Liver (tissue), 9 donors: ENCODE data around the gene DPF3. TPM values are rescaled to one million over a fixed set of nuclear protein-coding genes. Genes with fewer than 3 reads are reported as not detected.

Experiments
- DNase-seq: peaks from one replicate; pipeline ENCODE4 v3.0.0-alpha.2; 2017; ENCODE audit warnings: low spot score
- H3K27ac ChIP-seq, 2 donors: one replicate each; pipeline ENCODE4 v1.7.0; 2013; ENCODE audit warnings: inconsistent platforms in 2 of 2, low read length in 2 of 2, control low read depth in 1 of 2, low read depth in 1 of 2, mild to moderate bottlenecking in 1 of 2
- H3K27me3 ChIP-seq, 4 donors: one replicate each; pipeline versions ENCODE4 v1.6.1 to v1.7.0; 2013; ENCODE audit warnings: low read length in 3 of 4, inconsistent platforms in 1 of 4, mild to moderate bottlenecking in 1 of 4, moderate library complexity in 1 of 4; ENCODE audit not compliant: control insufficient read depth in 4 of 4, insufficient read depth in 4 of 4
- H3K36me3 ChIP-seq, 4 donors: one replicate each; pipeline versions ENCODE4 v1.6.1 to v1.7.0; 2013; ENCODE audit warnings: low read length in 3 of 4, mild to moderate bottlenecking in 3 of 4, low read depth in 1 of 4, moderate library complexity in 1 of 4; ENCODE audit not compliant: control insufficient read depth in 4 of 4, insufficient read depth in 3 of 4
- H3K4me1 ChIP-seq, 4 donors: one replicate each; pipeline versions ENCODE4 v1.6.1 to v1.7.0; 2013; ENCODE audit warnings: low read length in 3 of 4, mild to moderate bottlenecking in 3 of 4, moderate library complexity in 1 of 4; ENCODE audit not compliant: control insufficient read depth in 4 of 4, insufficient read depth in 4 of 4
- H3K4me3 ChIP-seq, 3 donors: one replicate each; pipeline versions ENCODE4 v1.6.1 to v1.7.0; 2013; ENCODE audit warnings: low read length in 3 of 3, control low read depth in 1 of 3, low read depth in 1 of 3, mild to moderate bottlenecking in 1 of 3
- H3K9ac ChIP-seq, 2 donors: one replicate each; pipeline ENCODE4 v1.7.0; 2013; ENCODE audit warnings: low read length in 2 of 2, mild to moderate bottlenecking in 2 of 2, moderate library complexity in 2 of 2, control low read depth in 1 of 2, low read depth in 1 of 2
- H3K9me3 ChIP-seq, 4 donors: one replicate each; pipeline versions ENCODE4 v1.6.1 to v1.7.0; 2013; ENCODE audit warnings: low read length in 3 of 4; ENCODE audit not compliant: control insufficient read depth in 4 of 4
- ATF3 ChIP-seq: IDR thresholded peaks from 2 replicates; pipeline ENCODE4 v1.6.1; 2016; ENCODE audit warnings: antibody characterized with exemption
- CTCF ChIP-seq: fragments of 150-350 bp; IDR thresholded peaks from 2 replicates; pipeline ENCODE4 v1.5.1; 2017; ENCODE audit warnings: improper control_type of control experiment, low read depth, low read length; ENCODE audit not compliant: missing input control
- FOXA1 ChIP-seq: IDR thresholded peaks from 2 replicates; pipeline ENCODE4 v1.6.1; 2016; ENCODE audit warnings: antibody characterized with exemption
- FOXA2 ChIP-seq: IDR thresholded peaks from 2 replicates; pipeline ENCODE4 v1.6.1; 2016; ENCODE audit warnings: antibody characterized with exemption
- JUND ChIP-seq, 2 donors: IDR thresholded peaks; 2 replicates each; pipeline ENCODE4 v1.6.1; 2016; ENCODE audit warnings: antibody characterized with exemption in 2 of 2
- MAX ChIP-seq: IDR thresholded peaks from 2 replicates; pipeline ENCODE4 v1.6.1; 2016; ENCODE audit warnings: antibody characterized with exemption
- NR2F2 ChIP-seq: IDR thresholded peaks from 2 replicates; pipeline ENCODE4 v1.6.1; 2016; ENCODE audit warnings: antibody characterized with exemption
- RAD21 ChIP-seq, 2 donors: IDR thresholded peaks; 2 replicates each; pipeline ENCODE4 v1.6.1; 2016; ENCODE audit warnings: antibody characterized with exemption in 2 of 2, mild to moderate bottlenecking in 2 of 2
- RXRA ChIP-seq, 2 donors: IDR thresholded peaks; 2 replicates each; pipeline ENCODE4 v1.6.1; 2017 to 2018; ENCODE audit warnings: antibody characterized with exemption in 2 of 2, mild to moderate bottlenecking in 1 of 2
- SP1 ChIP-seq: IDR thresholded peaks from 2 replicates; pipeline ENCODE4 v1.6.1; 2018; ENCODE audit warnings: antibody characterized with exemption, mild to moderate bottlenecking
- TAF1 ChIP-seq: conservative IDR thresholded peaks from 2 replicates; pipeline ENCODE4 v1.6.1; 2016; ENCODE audit warnings: antibody characterized with exemption, mild to moderate bottlenecking
- YY1 ChIP-seq: IDR thresholded peaks from 2 replicates; pipeline ENCODE4 v1.6.1; 2016; ENCODE audit warnings: antibody characterized with exemption, mild to moderate bottlenecking
- WGBS: extraction: QIAGEN DNeasy Blood & Tissue Kit; methylation state at CpG from one replicate; pipeline ENCODE4 v1.1.7; 2013; 5-methylcytosine and 5-hydroxymethylcytosine counted together
- polyA plus RNA-seq, 2 donors: library from polyadenylated mRNA; stranded (reverse) in 1 of 2; unstranded in 1 of 2; fragments of 200-250 nt in 1 of 2; fragments of >200 nt in 1 of 2; fragmentation: Nextera tagmentation in 1 of 2; extraction: Ambion mirVana in 1 of 2; gene quantifications; one replicate each; pipeline versions ENCODE4 v1.2.1 to v1.2.3, GENCODE V29; 2013 to 2015
- total RNA-seq, 2 donors: library from RNA; depleted of rRNA; stranded (reverse); fragments of >200 nt; gene quantifications; one replicate each; pipeline ENCODE4 v1.2.3, GENCODE V29; 2014
- TF ChIP-seq, protein P1 (sequence below): IDR thresholded peaks from 2 replicates; pipeline ENCODE4 v1.6.1; 2016; ENCODE audit warnings: antibody characterized with exemption
- donor health status: healthy.
- donor health status: healthy.
- donor health status: healthy.
- donor health status: healthy.
- donor health status: healthy.

DPF3 gene
- total and polyA plus RNA-seq, 4 donors = 1.1 to 23.2 (median 2.5) TPM

GRCh38 chr14:72822946-72823611, 70.8 kb downstream of the DPF3 start (continued):
- no peak for TF ChIP-seq CTCF
- TF ChIP-seq SP1 = no peak
- TF ChIP-seq TAF1 = no peak
- TF ChIP-seq MAX = no peak

DNA sequence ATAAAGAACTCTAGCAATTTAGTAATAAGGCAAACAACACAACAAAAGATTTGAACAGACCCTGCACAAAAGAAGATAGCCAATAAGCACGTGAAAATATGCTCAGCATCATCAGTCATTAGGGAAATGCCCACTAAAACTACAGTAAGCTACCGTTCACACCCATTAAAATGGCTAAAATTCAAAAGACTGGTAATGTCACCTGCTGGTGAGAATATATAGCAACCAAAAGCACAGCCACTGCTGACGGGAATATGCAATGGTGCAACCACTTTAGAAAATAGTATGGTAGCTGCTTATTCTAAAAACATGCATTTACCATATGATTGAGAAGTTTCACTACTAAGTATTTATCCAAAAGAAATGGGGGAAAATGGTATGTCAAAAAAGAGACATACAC, 74.9 kb downstream of the DPF3 start:
- H3K27ac ChIP-seq = no peak overlapping the region
- peaks cover 0 to 2% (median 0%) of the 10 kb centered on the region in 4 donors for H3K36me3 ChIP-seq
- no peak overlapping the region for H3K4me3 ChIP-seq
- peaks cover 0 to 3% (median 0%) of the 10 kb centered on the region in 4 donors for H3K9me3 ChIP-seq
- H3K4me1 ChIP-seq = no peaks in the 10 kb centered on the region
- DNase-seq = no peak
- no peaks in the 10 kb centered on the region for H3K27me3 ChIP-seq
- no peak for TF ChIP-seq FOXA1
- TF ChIP-seq JUND (IDR thresholded peaks at IDR 0.05) = no peak
- TF ChIP-seq CTCF = no peak
- TF ChIP-seq MAX = no peak
- TF ChIP-seq ATF3 = no peak
- no peak for TF ChIP-seq FOXA2
- TF ChIP-seq, protein P1, sequence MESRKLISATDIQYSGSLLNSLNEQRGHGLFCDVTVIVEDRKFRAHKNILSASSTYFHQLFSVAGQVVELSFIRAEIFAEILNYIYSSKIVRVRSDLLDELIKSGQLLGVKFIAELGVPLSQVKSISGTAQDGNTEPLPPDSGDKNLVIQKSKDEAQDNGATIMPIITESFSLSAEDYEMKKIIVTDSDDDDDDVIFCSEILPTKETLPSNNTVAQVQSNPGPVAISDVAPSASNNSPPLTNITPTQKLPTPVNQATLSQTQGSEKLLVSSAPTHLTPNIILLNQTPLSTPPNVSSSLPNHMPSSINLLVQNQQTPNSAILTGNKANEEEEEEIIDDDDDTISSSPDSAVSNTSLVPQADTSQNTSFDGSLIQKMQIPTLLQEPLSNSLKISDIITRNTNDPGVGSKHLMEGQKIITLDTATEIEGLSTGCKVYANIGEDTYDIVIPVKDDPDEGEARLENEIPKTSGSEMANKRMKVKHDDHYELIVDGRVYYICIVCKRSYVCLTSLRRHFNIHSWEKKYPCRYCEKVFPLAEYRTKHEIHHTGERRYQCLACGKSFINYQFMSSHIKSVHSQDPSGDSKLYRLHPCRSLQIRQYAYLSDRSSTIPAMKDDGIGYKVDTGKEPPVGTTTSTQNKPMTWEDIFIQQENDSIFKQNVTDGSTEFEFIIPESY = no peak
- TF ChIP-seq RXRA (IDR thresholded peaks at IDR 0.05) = no peak
- TF ChIP-seq RAD21 (IDR thresholded peaks at IDR 0.05) = no peak
- TF ChIP-seq NR2F2 = no peak
- TF ChIP-seq YY1 = no peak
- 97% methylated on average over 3 of the region's 3 CpGs for WGBS
- no peak overlapping the region for H3K9ac ChIP-seq

DNA sequence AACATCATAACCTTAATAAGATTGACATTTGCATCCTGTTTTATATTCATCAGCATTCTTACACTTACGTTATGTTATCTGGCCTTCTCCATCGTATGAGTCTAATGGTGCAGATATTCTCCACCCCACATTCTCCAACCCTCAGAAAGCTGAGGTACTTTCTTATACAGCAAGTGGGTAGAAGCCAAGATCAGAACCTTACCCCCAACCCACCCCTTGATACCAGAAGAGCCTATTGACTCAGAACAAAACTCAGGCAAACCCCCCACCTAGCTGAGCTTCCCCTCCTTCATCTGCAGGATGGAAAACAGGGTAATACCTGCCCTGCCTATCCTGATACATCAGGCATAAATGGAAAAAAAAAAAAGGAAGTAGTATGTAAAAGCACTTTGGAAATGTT, 77.6 kb downstream of the DPF3 start:
- TF ChIP-seq SP1 (no peak), JUND (IDR thresholded peaks at IDR 0.05) (no peak), RAD21 (IDR thresholded peaks at IDR 0.05) (no peak)
- H3K9me3 ChIP-seq = peaks cover 0 to 3% (median 0%) of the 10 kb centered on the region in 4 donors
- peaks cover 4 to 17% (median 12%) of the 10 kb centered on the region in 4 donors for H3K4me1 ChIP-seq
- no peak overlapping the region for H3K27ac ChIP-seq
- no peak overlapping the region for H3K4me3 ChIP-seq
- H3K27me3 ChIP-seq = no peaks in the 10 kb centered on the region
- no peak overlapping the region for H3K9ac ChIP-seq
- WGBS = 94% methylated on average over 2 of the region's 2 CpGs
- H3K36me3 ChIP-seq = peaks cover 0 to 2% (median 0%) of the 10 kb centered on the region in 4 donors
- no peak for DNase-seq
